ENCODE results near the gene MAN1C1.

DNA sequence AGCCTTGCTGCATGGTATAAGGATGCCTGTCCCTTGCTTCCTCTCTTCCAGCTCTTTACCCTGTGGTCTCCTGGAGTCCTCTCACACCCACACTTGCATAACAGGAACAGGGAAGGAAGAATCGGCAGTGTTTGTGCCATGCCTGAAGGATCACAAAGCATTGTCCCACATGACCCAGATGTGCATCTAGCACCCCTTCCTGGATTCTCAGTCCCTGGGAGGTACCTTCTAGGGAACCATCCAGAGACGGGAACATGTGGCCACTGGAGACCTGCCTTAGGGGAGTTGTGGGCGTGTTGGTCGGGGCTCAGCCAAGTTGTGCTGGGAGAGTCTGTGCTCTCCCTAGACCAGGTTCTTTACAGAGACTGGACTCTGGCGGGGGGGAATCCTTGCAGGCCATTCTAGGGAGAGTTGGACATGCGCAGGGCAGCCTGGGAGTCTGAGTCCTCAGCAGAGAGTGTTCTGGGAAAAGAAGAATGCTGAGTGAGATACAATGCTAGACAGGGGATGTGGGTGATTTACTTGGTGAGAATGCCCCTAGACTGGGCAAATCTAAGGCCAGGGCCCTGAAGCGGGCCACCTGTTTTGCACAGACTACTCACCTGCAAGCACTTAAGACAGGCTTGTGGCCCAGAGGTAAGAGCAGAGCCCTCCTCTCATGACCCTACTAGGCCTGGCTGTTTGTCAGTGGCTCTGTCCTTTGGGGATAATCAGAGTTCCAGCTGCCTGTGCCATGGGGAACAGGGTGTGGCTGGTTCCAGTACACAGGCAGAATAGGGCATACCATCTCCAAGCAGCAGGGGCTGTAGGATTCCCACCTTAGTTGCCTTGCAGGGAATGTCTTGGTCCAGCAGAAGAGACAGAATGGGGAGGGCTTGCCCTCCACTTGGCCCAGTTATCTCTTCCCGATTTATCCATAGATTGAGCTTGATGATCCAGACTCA, 89.8 kb downstream of the MAN1C1 start:
- TF ChIP-seq POLR2AphosphoS5 (IDR thresholded peaks at IDR 0.05; ENCODE audit: low read depth, low read length) = no peak
- no peak for TF ChIP-seq POLR2A (IDR thresholded peaks at IDR 0.05; ENCODE audit: low read depth, low read length)
- TF ChIP-seq SPI1 (IDR thresholded peaks at IDR 0.05; ENCODE audit: low read depth, low read length) = no peak

Data from GM12891 (cell line).